ENCODE results near the gene HPS6. TPM values are rescaled to one million over a fixed set of nuclear protein-coding genes. Genes with fewer than 3 reads are reported as not detected.

The HPS6 gene
- total RNA-seq, 1 donor from 2014 or later, result 22.8 TPM

DNA sequence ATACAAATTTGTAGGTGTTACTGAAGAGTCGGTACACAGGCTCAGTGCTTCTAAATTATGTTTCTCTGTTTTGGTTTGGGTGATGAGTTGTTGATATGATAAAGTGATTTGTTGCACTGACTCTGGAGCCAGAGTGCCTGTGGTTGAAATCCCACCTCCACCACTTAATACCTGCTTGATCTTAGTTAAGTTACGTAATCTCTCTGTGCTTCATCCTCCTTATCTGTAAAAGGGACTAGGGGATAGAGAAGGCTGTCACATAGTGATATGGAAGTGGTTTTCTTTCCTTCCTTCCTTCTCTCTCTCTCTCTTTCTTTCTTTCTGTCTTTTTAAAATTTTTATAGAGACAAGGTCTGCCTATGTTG, 664 bp upstream of the HPS6 start:
- CTCF ChIA-PET, result no interaction called here
- no peaks in the 10 kb centered on the region for H3K9me3 Mint-ChIP-seq

DNA sequence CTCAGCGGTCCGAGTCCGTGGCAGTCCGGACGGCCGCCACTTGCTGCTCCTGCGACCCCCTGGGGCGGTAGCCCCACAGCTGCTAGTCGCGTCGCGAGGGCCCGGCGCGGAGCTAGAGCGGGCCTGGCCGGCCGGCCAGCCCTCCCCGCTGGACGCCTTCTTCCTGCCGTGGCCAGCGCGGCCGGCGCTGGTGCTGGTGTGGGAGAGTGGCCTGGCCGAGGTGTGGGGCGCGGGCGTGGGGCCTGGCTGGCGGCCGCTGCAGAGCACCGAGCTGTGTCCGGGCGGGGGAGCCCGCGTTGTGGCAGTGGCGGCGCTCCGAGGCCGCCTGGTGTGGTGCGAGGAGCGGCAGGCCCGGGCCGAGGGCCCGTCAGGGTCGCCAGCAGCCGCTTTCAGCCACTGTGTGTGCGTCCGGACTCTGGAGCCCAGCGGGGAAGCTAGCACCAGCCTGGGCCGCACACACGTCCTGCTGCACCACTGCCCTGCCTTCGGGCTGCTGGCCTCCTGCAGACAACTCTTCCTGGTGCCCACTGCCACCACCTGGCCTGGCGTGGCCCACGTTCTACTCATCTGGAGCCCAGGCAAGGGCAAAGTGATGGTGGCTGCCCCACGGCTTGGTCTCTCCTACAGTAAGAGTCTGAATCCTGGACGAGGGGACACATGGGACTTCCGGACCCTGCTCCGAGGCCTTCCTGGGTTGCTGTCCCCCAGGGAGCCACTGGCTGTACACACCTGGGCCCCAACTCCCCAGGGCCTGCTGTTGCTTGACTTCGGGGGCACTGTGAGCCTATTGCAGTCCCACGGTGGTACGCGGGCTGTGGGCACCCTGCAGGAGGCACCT, 631 bp downstream of the HPS6 start:
- peaks cover 17% of the 10 kb centered on the region for H3K36me3 Mint-ChIP-seq (ENCODE audit: low read depth)
- H3K9me3 Mint-ChIP-seq, result no peaks in the 10 kb centered on the region
- H3K4me3 Mint-ChIP-seq, result peak overlapping the region; percentile 89
- intact Hi-C loops (cut with micrococcal nuclease), result loop anchor here (1.0 to 2.0 kb wide), 7 partner anchors 9 to 437 kb away; partner anchors contain the start of genes ACTR1A, ARMH3, NPM3 and OGA
- peaks cover 24% of the 10 kb centered on the region for H3K4me1 Mint-ChIP-seq
- ATAC-seq (ENCODE audit: low read depth) (peak; percentile 13), DNase-seq (peak; percentile 32)
- no peaks in the 10 kb centered on the region for H3K27me3 Mint-ChIP-seq
- CTCF ChIA-PET, result interaction anchor here (1.2 to 12.4 kb wide), 4 partner anchors 9 to 225 kb away, joined by 3 to 182 read pairs (median 4); partner anchors contain the start of gene KCNIP2
- POLR2A ChIA-PET, result interaction anchor here (0.9 to 4.0 kb wide), 7 partner anchors 10 to 282 kb away, joined by 3 to 22 read pairs (median 4); partner anchors contain the start of genes ARMH3 and NPM3
- H3K27ac Mint-ChIP-seq, result peak overlapping the region; percentile 79
- TF ChIP-seq CTCF (IDR thresholded peaks at IDR 0.05), result no peak

More for the DNA sequence above, 664 bp upstream of the HPS6 start:
- peaks cover 24% of the 10 kb centered on the region for H3K4me1 Mint-ChIP-seq
- POLR2A ChIA-PET, result no interaction called here
- H3K4me3 Mint-ChIP-seq, result peak overlapping the region; percentile 85
- H3K27me3 Mint-ChIP-seq, result no peaks in the 10 kb centered on the region
- intact Hi-C loops (cut with micrococcal nuclease), result loop anchor here (2.0 kb wide), 2 partner anchors 224 to 438 kb away; partner anchors contain the start of genes ACTR1A and SUFU
- ATAC-seq (ENCODE audit: low read depth), result no peak
- no peak for DNase-seq
- peaks cover 17% of the 10 kb centered on the region for H3K36me3 Mint-ChIP-seq (ENCODE audit: low read depth)
- TF ChIP-seq CTCF (IDR thresholded peaks at IDR 0.05), result no peak
- peak overlapping the region; percentile 90 for H3K27ac Mint-ChIP-seq

- ChIA-PET POLR2A (interaction anchor here (0.9 to 4.0 kb wide), 6 partner anchors 11 to 283 kb away, joined by 3 to 22 read pairs (median 4); partner anchors contain the start of genes ARMH3 and NPM3), CTCF (interaction anchor here (1.2 to 12.4 kb wide), 4 partner anchors 9 to 226 kb away, joined by 4 to 182 read pairs (median 5); partner anchors contain the start of gene KCNIP2)
- peak overlapping the region; percentile 79 for H3K27ac Mint-ChIP-seq
These were observed 1.4 kb downstream of the HPS6 start for GRCh38 chr10:102066399-102067088.

DNA sequence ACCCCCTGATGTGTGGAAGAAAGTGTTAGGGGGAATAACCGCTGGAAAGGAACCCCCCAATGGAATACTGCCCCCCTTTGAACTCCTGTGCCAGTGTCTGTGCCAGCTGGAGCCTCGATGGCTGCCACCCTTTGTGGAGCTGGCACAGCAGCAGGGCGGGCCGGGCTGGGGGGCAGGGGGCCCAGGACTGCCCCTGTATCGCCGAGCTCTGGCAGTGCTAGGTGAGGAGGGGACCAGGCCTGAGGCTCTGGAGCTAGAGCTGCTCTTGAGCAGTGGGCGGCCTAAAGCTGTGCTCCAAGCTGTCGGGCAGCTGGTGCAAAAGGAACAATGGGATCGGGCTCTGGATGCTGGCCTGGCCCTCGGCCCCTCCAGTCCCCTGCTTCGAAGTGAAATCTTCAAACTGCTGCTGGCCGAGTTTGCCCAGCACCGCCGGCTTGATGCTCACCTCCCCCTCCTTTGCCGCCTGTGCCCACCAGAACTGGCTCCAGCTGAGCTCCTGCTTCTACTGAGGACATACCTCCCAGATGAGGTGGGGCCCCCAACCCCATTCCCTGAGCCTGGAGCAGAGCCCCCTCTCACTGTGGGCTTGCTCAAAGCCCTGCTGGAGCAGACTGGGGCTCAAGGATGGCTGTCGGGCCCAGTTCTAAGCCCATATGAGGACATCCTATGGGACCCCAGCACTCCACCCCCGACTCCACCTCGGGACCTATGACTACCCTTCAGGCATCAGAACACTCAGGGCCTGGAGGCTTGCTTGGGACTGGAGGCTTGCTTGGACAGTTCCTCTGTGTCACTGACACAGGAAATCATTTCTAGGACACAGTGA, 2.2 kb downstream of the HPS6 start:
- Mint-ChIP-seq H3K4me3 (peak overlapping the region; percentile 35), H3K9me3 (no peaks in the 10 kb centered on the region), H3K36me3 (ENCODE audit: low read depth) (peaks cover 17% of the 10 kb centered on the region), H3K27ac (no peak overlapping the region), H3K4me1 (peaks cover 24% of the 10 kb centered on the region), H3K27me3 (no peaks in the 10 kb centered on the region)
- ATAC-seq (ENCODE audit: low read depth), result no peak
- POLR2A ChIA-PET, result interaction anchor here (1.1 to 4.0 kb wide), 4 partner anchors 11 to 236 kb away, joined by 3 to 22 read pairs (median 9); partner anchors contain the start of gene ARMH3
- CTCF ChIA-PET, result interaction anchor here (1.3 to 12.4 kb wide), 4 partner anchors 57 to 226 kb away, joined by 5 to 182 read pairs (median 8); partner anchors contain the start of gene KCNIP2
- intact Hi-C loops (cut with micrococcal nuclease), result no loop called here
- no peak for TF ChIP-seq CTCF (IDR thresholded peaks at IDR 0.05)
- no peak for DNase-seq

More at GRCh38 chr10:102066399-102067088, 1.4 kb downstream of the HPS6 start:
- TF ChIP-seq CTCF (IDR thresholded peaks at IDR 0.05), result no peak
- Mint-ChIP-seq H3K36me3 (ENCODE audit: low read depth) (peaks cover 17% of the 10 kb centered on the region), H3K9me3 (no peaks in the 10 kb centered on the region), H3K27me3 (no peaks in the 10 kb centered on the region), H3K4me3 (peak overlapping the region; percentile 89), H3K4me1 (peaks cover 24% of the 10 kb centered on the region)
- intact Hi-C loops (cut with micrococcal nuclease), result no loop called here
- no peak for DNase-seq
- no peak for ATAC-seq (ENCODE audit: low read depth)

Data from activated B cell treated with CpG ODN at 0.5 μM for 24 hours (primary cell).